HFFc6 (cell line): ENCODE results near the gene ANXA5. TPM values are rescaled to one million over a fixed set of nuclear protein-coding genes. Genes with fewer than 3 reads are reported as not detected.

Source experiments
- DNase-seq: peaks from one replicate; pipeline ENCODE4 v3.0.0-alpha.2; 2018
- H3K27ac Mint-ChIP-seq: 2 replicates; pipeline ENCODE4 v1.8.0; 2020; ENCODE audit warnings: mild to moderate bottlenecking, mixed read lengths
- H3K27me3 Mint-ChIP-seq: 2 replicates; pipeline ENCODE4 v1.8.0; 2021; ENCODE audit warnings: mild to moderate bottlenecking, moderate library complexity, mixed read lengths; ENCODE audit not compliant: insufficient read depth
- H3K36me3 Mint-ChIP-seq: 2 replicates; pipeline ENCODE4 v1.8.0; 2021; ENCODE audit warnings: low read depth, mixed read lengths
- H3K4me1 Mint-ChIP-seq: 2 replicates; pipeline ENCODE4 v1.8.0; 2020; ENCODE audit warnings: low read depth, mixed read lengths
- H3K4me3 Mint-ChIP-seq: 2 replicates; pipeline ENCODE4 v1.8.0; 2020; ENCODE audit warnings: mild to moderate bottlenecking, moderate library complexity, mixed read lengths
- H3K9me3 Mint-ChIP-seq: 2 replicates; pipeline ENCODE4 v1.8.0; 2020; ENCODE audit warnings: mild to moderate bottlenecking, mixed read lengths
- total RNA-seq, 6 experiments: library from RNA; stranded (reverse); fragmentation: NEBNext Ultra II Directional; extraction: Animal tissue kit (Norgen Biotek cat#: 25700); gene quantifications; 2 replicates in 1 of 6; 3 replicates in 5 of 6; pipeline ENCODE4 v1.2.3, GENCODE V29; 2021
- TF ChIP-seq, protein P1 (sequence below): fragments of 200-600 bp; sonication (generic); IDR thresholded peaks from 2 replicates; pipeline ENCODE4 v1.5.0; 2021; ENCODE audit warnings: antibody characterized with exemption, mild to moderate bottlenecking

The ANXA5 gene
- total RNA-seq, 6 experiments from 2014 or later: 934 to 1,075 (median 1,012) TPM

GRCh38 chr4:121711263-121712000 lies 14.7 kb upstream of the ANXA5 start:
- H3K9me3 Mint-ChIP-seq: no peaks in the 10 kb centered on the region
- H3K4me3 Mint-ChIP-seq: peak overlapping the region; percentile 87

GRCh38 chr4:121709766-121710405 lies 13.1 kb upstream of the ANXA5 start:
- Mint-ChIP-seq H3K27ac (peak overlapping the region; percentile 88; the same call in 1 of the 2 replicates), H3K4me3 (peak overlapping the region; percentile 86; the same call in 1 of the 2 replicates), H3K27me3 (peaks cover 4% of the 10 kb centered on the region), H3K4me1 (peaks cover 62% of the 10 kb centered on the region), H3K9me3 (no peaks in the 10 kb centered on the region), H3K36me3 (no peaks in the 10 kb centered on the region; the same call in 1 of the 2 replicates)
- no peak for DNase-seq
- TF ChIP-seq, protein P1, sequence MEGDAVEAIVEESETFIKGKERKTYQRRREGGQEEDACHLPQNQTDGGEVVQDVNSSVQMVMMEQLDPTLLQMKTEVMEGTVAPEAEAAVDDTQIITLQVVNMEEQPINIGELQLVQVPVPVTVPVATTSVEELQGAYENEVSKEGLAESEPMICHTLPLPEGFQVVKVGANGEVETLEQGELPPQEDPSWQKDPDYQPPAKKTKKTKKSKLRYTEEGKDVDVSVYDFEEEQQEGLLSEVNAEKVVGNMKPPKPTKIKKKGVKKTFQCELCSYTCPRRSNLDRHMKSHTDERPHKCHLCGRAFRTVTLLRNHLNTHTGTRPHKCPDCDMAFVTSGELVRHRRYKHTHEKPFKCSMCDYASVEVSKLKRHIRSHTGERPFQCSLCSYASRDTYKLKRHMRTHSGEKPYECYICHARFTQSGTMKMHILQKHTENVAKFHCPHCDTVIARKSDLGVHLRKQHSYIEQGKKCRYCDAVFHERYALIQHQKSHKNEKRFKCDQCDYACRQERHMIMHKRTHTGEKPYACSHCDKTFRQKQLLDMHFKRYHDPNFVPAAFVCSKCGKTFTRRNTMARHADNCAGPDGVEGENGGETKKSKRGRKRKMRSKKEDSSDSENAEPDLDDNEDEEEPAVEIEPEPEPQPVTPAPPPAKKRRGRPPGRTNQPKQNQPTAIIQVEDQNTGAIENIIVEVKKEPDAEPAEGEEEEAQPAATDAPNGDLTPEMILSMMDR: no peak

More at GRCh38 chr4:121711263-121712000, 14.7 kb upstream of the ANXA5 start:
- H3K4me1 Mint-ChIP-seq: peaks cover 59% of the 10 kb centered on the region
- TF ChIP-seq, protein P1: no peak
- H3K36me3 Mint-ChIP-seq: no peaks in the 10 kb centered on the region; the same call in 1 of the 2 replicates
- peak overlapping the region; percentile 95 for H3K27ac Mint-ChIP-seq
- peaks cover 4% of the 10 kb centered on the region for H3K27me3 Mint-ChIP-seq
- peak; percentile 92 for DNase-seq

DNA sequence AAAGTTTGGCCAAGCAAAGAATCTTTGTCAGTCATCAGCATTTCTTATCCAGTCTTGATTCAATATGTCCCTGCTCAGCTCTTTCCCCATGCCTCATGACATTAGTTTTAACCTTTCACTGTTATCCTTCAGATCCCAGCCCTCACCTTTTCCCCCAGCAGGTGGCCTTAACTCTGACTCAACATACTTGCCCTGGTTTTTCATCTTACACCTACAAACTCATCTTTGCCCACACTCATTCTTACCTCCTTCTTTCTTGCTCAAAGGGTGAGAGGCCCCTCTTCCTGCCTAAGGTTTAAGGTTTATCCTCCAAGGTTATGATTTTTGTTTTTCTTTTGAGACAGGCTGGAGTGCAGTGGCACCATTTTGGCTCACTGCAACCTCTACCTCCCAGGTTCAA lies 10.6 kb upstream of the ANXA5 start:
- Mint-ChIP-seq H3K4me1 (peaks cover 58% of the 10 kb centered on the region), H3K9me3 (no peaks in the 10 kb centered on the region), H3K4me3 (no peak overlapping the region), H3K27me3 (peaks cover 4% of the 10 kb centered on the region), H3K27ac (no peak overlapping the region), H3K36me3 (no peaks in the 10 kb centered on the region; the same call in 1 of the 2 replicates)
- DNase-seq: no peak
- TF ChIP-seq, protein P1: no peak

DNA sequence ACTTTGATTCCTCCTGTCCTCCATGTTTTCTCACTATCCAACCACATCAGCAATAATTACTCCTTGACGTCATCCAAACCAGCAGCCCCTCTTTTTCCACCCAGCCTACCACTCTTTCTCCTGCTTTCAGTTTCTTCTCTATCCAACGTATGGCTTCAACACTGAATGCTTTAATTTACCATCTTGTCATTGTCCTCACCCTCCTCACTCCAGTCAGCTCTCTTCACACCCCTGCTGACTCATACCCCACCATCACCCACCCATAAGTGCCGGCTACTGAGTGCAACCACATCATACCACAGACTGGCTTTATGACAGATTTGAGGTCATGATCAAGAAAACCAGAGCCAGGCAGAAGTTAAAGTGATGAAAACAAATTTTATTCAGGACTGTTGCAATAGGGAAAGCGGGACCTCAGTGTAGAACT lies 9.8 kb upstream of the ANXA5 start:
- Mint-ChIP-seq H3K9me3 (no peaks in the 10 kb centered on the region), H3K4me1 (peaks cover 54% of the 10 kb centered on the region), H3K27ac (no peak overlapping the region; the same call in 1 of the 2 replicates), H3K27me3 (peaks cover 4% of the 10 kb centered on the region; the same call in 1 of the 2 replicates), H3K36me3 (no peaks in the 10 kb centered on the region; the same call in 1 of the 2 replicates), H3K4me3 (no peak overlapping the region)
- DNase-seq: peak; percentile 29
- TF ChIP-seq, protein P1: no peak

GRCh38 chr4:121705521-121705920 lies 8.7 kb upstream of the ANXA5 start:
- no peak for DNase-seq
- H3K27me3 Mint-ChIP-seq: peaks cover 4% of the 10 kb centered on the region; the same call in 1 of the 2 replicates
- TF ChIP-seq, protein P1: no peak
- H3K4me3 Mint-ChIP-seq: no peak overlapping the region
- H3K36me3 Mint-ChIP-seq: no peaks in the 10 kb centered on the region; the same call in 1 of the 2 replicates
- peaks cover 56% of the 10 kb centered on the region for H3K4me1 Mint-ChIP-seq
- H3K27ac Mint-ChIP-seq: no peak overlapping the region
- no peaks in the 10 kb centered on the region for H3K9me3 Mint-ChIP-seq
